RWPE2 (cell line): ENCODE data around the gene FGD5.

Experiments used
- ATAC-seq: fragments of 200-7000 bp; cut with Tn5 transposase; 3 replicates; pipeline ENCODE4 v1.9.1; 2021; ENCODE audit warnings: low read depth
- DNase-seq: peaks from one replicate; pipeline ENCODE4 v3.0.0-alpha.2; 2020; ENCODE audit warnings: low spot score
- H3K27ac ChIP-seq: fragments of 450-650 bp; 2 replicates; pipeline ENCODE4 v1.5.1; 2017; ENCODE audit warnings: mild to moderate bottlenecking; ENCODE audit not compliant: poor library complexity, severe bottlenecking
- H3K27me3 ChIP-seq: fragments of 250-450 bp; sonication (Bioruptor Pico); 2 replicates; pipeline ENCODE4 v1.5.1; 2021; ENCODE audit warnings: mild to moderate bottlenecking, moderate library complexity; ENCODE audit not compliant: insufficient read depth, poor library complexity, severe bottlenecking
- H3K36me3 ChIP-seq: fragments of 250-450 bp; sonication (Bioruptor Pico); 2 replicates; pipeline ENCODE4 v1.5.1; 2020; ENCODE audit warnings: low read depth, mild to moderate bottlenecking, moderate library complexity
- H3K4me1 ChIP-seq: fragments of 250-450 bp; sonication (Bioruptor Pico); 2 replicates; pipeline ENCODE4 v1.5.1; 2021; ENCODE audit warnings: mild to moderate bottlenecking, moderate library complexity; ENCODE audit not compliant: insufficient read depth, poor library complexity, severe bottlenecking
- H3K4me3 ChIP-seq: fragments of 250-450 bp; sonication (Bioruptor Pico); 2 replicates; pipeline ENCODE4 v1.5.1; 2021; ENCODE audit warnings: mild to moderate bottlenecking, moderate library complexity; ENCODE audit not compliant: severe bottlenecking
- H3K9me3 ChIP-seq: fragments of 250-450 bp; sonication (Bioruptor Pico); 2 replicates; pipeline ENCODE4 v1.5.1; 2021; ENCODE audit warnings: mild to moderate bottlenecking, moderate library complexity; ENCODE audit not compliant: severe bottlenecking
- TF ChIP-seq, protein P1 (sequence below): fragments of 450-650 bp; IDR thresholded peaks from one replicate; pipeline ENCODE4 v1.5.1; 2017; ENCODE audit warnings: mild to moderate bottlenecking, moderate library complexity; ENCODE audit not compliant: poor library complexity, severe bottlenecking

FGD5 gene

GRCh38 chr3:14797731-14798130 lies 21.0 kb upstream of the FGD5 start:
- Histone ChIP-seq H3K4me3 (no peak overlapping the region), H3K9me3 (no peaks in the 10 kb centered on the region)
- TF ChIP-seq, protein P1, sequence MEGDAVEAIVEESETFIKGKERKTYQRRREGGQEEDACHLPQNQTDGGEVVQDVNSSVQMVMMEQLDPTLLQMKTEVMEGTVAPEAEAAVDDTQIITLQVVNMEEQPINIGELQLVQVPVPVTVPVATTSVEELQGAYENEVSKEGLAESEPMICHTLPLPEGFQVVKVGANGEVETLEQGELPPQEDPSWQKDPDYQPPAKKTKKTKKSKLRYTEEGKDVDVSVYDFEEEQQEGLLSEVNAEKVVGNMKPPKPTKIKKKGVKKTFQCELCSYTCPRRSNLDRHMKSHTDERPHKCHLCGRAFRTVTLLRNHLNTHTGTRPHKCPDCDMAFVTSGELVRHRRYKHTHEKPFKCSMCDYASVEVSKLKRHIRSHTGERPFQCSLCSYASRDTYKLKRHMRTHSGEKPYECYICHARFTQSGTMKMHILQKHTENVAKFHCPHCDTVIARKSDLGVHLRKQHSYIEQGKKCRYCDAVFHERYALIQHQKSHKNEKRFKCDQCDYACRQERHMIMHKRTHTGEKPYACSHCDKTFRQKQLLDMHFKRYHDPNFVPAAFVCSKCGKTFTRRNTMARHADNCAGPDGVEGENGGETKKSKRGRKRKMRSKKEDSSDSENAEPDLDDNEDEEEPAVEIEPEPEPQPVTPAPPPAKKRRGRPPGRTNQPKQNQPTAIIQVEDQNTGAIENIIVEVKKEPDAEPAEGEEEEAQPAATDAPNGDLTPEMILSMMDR, result no peak

GRCh38 chr3:14798231-14798630 lies 20.5 kb upstream of the FGD5 start:
- Histone ChIP-seq H3K36me3 (no peaks in the 10 kb centered on the region), H3K27ac (no peak overlapping the region), H3K4me3 (no peak overlapping the region), H3K27me3 (peaks cover 8% of the 10 kb centered on the region), H3K4me1 (no peaks in the 10 kb centered on the region), H3K9me3 (no peaks in the 10 kb centered on the region)
- TF ChIP-seq, protein P1, result no peak
- no peak for DNase-seq
- ATAC-seq, result no peak

More at GRCh38 chr3:14797731-14798130, 21.0 kb upstream of the FGD5 start:
- peak; percentile 28 for DNase-seq
- ATAC-seq, result no peak
- Histone ChIP-seq H3K4me1 (no peaks in the 10 kb centered on the region), H3K36me3 (no peaks in the 10 kb centered on the region), H3K27me3 (peaks cover 5% of the 10 kb centered on the region), H3K27ac (no peak overlapping the region)

- Histone ChIP-seq H3K36me3 (no peaks in the 10 kb centered on the region), H3K4me1 (no peaks in the 10 kb centered on the region), H3K9me3 (no peaks in the 10 kb centered on the region), H3K4me3 (no peak overlapping the region), H3K27me3 (peaks cover 9% of the 10 kb centered on the region), H3K27ac (no peak overlapping the region)
- DNase-seq (no peak), ATAC-seq (no peak)
- TF ChIP-seq, protein P1, result no peak
Observed at GRCh38 chr3:14799146-14799545, 19.6 kb upstream of the FGD5 start.

GRCh38 chr3:14801031-14801430 lies 17.7 kb upstream of the FGD5 start:
- no peak overlapping the region for H3K4me3 ChIP-seq
- peaks cover 9% of the 10 kb centered on the region for H3K27me3 ChIP-seq
- no peaks in the 10 kb centered on the region for H3K36me3 ChIP-seq
- H3K4me1 ChIP-seq, result no peaks in the 10 kb centered on the region
- DNase-seq (no peak), ATAC-seq (no peak)
- no peak overlapping the region for H3K27ac ChIP-seq
- TF ChIP-seq, protein P1, result no peak
- H3K9me3 ChIP-seq, result no peaks in the 10 kb centered on the region

- no peak for DNase-seq
- Histone ChIP-seq H3K27me3 (peaks cover 9% of the 10 kb centered on the region), H3K27ac (no peak overlapping the region), H3K4me1 (no peaks in the 10 kb centered on the region), H3K4me3 (no peak overlapping the region), H3K36me3 (no peaks in the 10 kb centered on the region), H3K9me3 (no peaks in the 10 kb centered on the region)
- no peak for ATAC-seq
- TF ChIP-seq, protein P1, result no peak
Observed at GRCh38 chr3:14801668-14802380, 16.9 kb upstream of the FGD5 start.
